T-helper 1 cell treated with Interleukin-12 subunit alpha and Interleukin-12 subunit beta and Interleukin-4 antibody, amounts not matched to agents 30 μg/mL and 1 μg/mL, for 36 hours (primary cell): Measurements from ENCODE around the gene CKAP2.
"Not testable (repeated sequence)": the region's sequence is repeated elsewhere in the genome, so short reads cannot be mapped to it uniquely, and the experiment has no call there.

Experiments
- H3K27ac Mint-ChIP-seq: one replicate; pipeline ENCODE4 v1.8.0; 2021; ENCODE audit warnings: mild to moderate bottlenecking, mixed read lengths
- H3K27me3 Mint-ChIP-seq: one replicate; pipeline ENCODE4 v1.8.0; 2021; ENCODE audit warnings: low read depth, mixed read lengths
- H3K36me3 Mint-ChIP-seq: one replicate; pipeline ENCODE4 v1.8.0; 2021; ENCODE audit warnings: low read depth, mixed read lengths
- H3K4me1 Mint-ChIP-seq: one replicate; pipeline ENCODE4 v1.8.0; 2021; ENCODE audit warnings: low read depth, mixed read lengths
- H3K4me3 Mint-ChIP-seq: one replicate; pipeline ENCODE4 v1.8.0; 2021; ENCODE audit warnings: mild to moderate bottlenecking, moderate library complexity, mixed read lengths
- H3K9me3 Mint-ChIP-seq: one replicate; pipeline ENCODE4 v1.8.0; 2021; ENCODE audit warnings: mixed read lengths

The CKAP2 gene

GRCh38 chr13:52446265-52446664 is 9.0 kb upstream of the CKAP2 start:
- Mint-ChIP-seq H3K4me1 (peaks cover 22% of the 10 kb centered on the region), H3K27ac (no peak overlapping the region), H3K36me3 (peaks cover 4% of the 10 kb centered on the region), H3K9me3 (no peaks in the 10 kb centered on the region), H3K27me3 (no peaks in the 10 kb centered on the region), H3K4me3 (no peak overlapping the region)

GRCh38 chr13:52447354-52447753 is 7.9 kb upstream of the CKAP2 start:
- no peak overlapping the region for H3K27ac Mint-ChIP-seq
- H3K27me3 Mint-ChIP-seq, result peaks cover 3% of the 10 kb centered on the region
- peaks cover 4% of the 10 kb centered on the region for H3K36me3 Mint-ChIP-seq
- no peaks in the 10 kb centered on the region for H3K9me3 Mint-ChIP-seq
- H3K4me3 Mint-ChIP-seq, result no peak overlapping the region
- H3K4me1 Mint-ChIP-seq, result peaks cover 22% of the 10 kb centered on the region

- Mint-ChIP-seq H3K27ac (no peak overlapping the region), H3K27me3 (peaks cover 3% of the 10 kb centered on the region), H3K4me3 (no peak overlapping the region), H3K4me1 (peaks cover 22% of the 10 kb centered on the region), H3K36me3 (peaks cover 4% of the 10 kb centered on the region), H3K9me3 (no peaks in the 10 kb centered on the region)
Observed at GRCh38 chr13:52447815-52448552, 7.3 kb upstream of the CKAP2 start.

- Mint-ChIP-seq H3K9me3 (no peaks in the 10 kb centered on the region), H3K4me1 (peaks cover 31% of the 10 kb centered on the region), H3K27ac (peak overlapping the region; percentile 73), H3K4me3 (peak overlapping the region; percentile 89), H3K27me3 (peaks cover 3% of the 10 kb centered on the region), H3K36me3 (peaks cover 4% of the 10 kb centered on the region)
Observed at GRCh38 chr13:52449331-52450011, 5.8 kb upstream of the CKAP2 start.

- Mint-ChIP-seq H3K9me3 (no peaks in the 10 kb centered on the region), H3K27ac (peak within 1 kb of the TSS; percentile 85), H3K4me1 (peaks cover 35% of the 10 kb centered on the region), H3K36me3 (peaks cover 4% of the 10 kb centered on the region), H3K27me3 (peaks cover 3% of the 10 kb centered on the region), H3K4me3 (peak within 1 kb of the TSS; percentile 89)
Observed at GRCh38 chr13:52450012-52450792, 5.1 kb upstream of the CKAP2 start, which contains the start of gene VPS36. VPS36 (minus strand) TSS chr13:52450634; CDS start chr13:52450594, 40 bp downstream.

- H3K27me3 Mint-ChIP-seq, result peaks cover 3% of the 10 kb centered on the region
- peak overlapping the region; percentile 68 for H3K27ac Mint-ChIP-seq
- peaks cover 4% of the 10 kb centered on the region for H3K36me3 Mint-ChIP-seq
- H3K9me3 Mint-ChIP-seq, result no peaks in the 10 kb centered on the region
- peaks cover 35% of the 10 kb centered on the region for H3K4me1 Mint-ChIP-seq
- H3K4me3 Mint-ChIP-seq, result peak overlapping the region; percentile 81
Observed at GRCh38 chr13:52450793-52451116, 4.5 kb upstream of the CKAP2 start.

- peak overlapping the region; percentile 81 for H3K4me3 Mint-ChIP-seq
- no peaks in the 10 kb centered on the region for H3K9me3 Mint-ChIP-seq
- H3K4me1 Mint-ChIP-seq, result peaks cover 38% of the 10 kb centered on the region
- peaks cover 3% of the 10 kb centered on the region for H3K27me3 Mint-ChIP-seq
- H3K27ac Mint-ChIP-seq, result peak overlapping the region; percentile 68
- peaks cover 8% of the 10 kb centered on the region for H3K36me3 Mint-ChIP-seq
Observed at GRCh38 chr13:52451135-52451804, 4.0 kb upstream of the CKAP2 start.

- Mint-ChIP-seq H3K27ac (no peak overlapping the region), H3K4me3 (no peak overlapping the region), H3K9me3 (no peaks in the 10 kb centered on the region), H3K4me1 (peaks cover 47% of the 10 kb centered on the region), H3K36me3 (peaks cover 10% of the 10 kb centered on the region), H3K27me3 (peaks cover 3% of the 10 kb centered on the region)
Observed at GRCh38 chr13:52452470-52452869, 2.8 kb upstream of the CKAP2 start.

GRCh38 chr13:52454459-52454819 is 839 bp upstream of the CKAP2 start:
- H3K27me3 Mint-ChIP-seq, result peaks cover 3% of the 10 kb centered on the region
- H3K9me3 Mint-ChIP-seq, result no peaks in the 10 kb centered on the region
- peak overlapping the region; percentile 93 for H3K4me3 Mint-ChIP-seq
- peak overlapping the region; percentile 88 for H3K27ac Mint-ChIP-seq
- peaks cover 12% of the 10 kb centered on the region for H3K36me3 Mint-ChIP-seq
- H3K4me1 Mint-ChIP-seq, result peaks cover 41% of the 10 kb centered on the region

- Mint-ChIP-seq H3K4me3 (peak overlapping the region; percentile 93), H3K4me1 (peaks cover 40% of the 10 kb centered on the region), H3K36me3 (peaks cover 11% of the 10 kb centered on the region), H3K9me3 (no peaks in the 10 kb centered on the region), H3K27ac (peak overlapping the region; percentile 84), H3K27me3 (peaks cover 3% of the 10 kb centered on the region)
Observed at GRCh38 chr13:52455677-52456041, 381 bp downstream of the CKAP2 start.

GRCh38 chr13:52459668-52460067 is 4.4 kb downstream of the CKAP2 start:
- H3K27me3 Mint-ChIP-seq, result no peaks in the 10 kb centered on the region
- peaks cover 46% of the 10 kb centered on the region for H3K4me1 Mint-ChIP-seq
- no peaks in the 10 kb centered on the region for H3K9me3 Mint-ChIP-seq
- H3K27ac Mint-ChIP-seq, result no peak overlapping the region
- no peak overlapping the region for H3K4me3 Mint-ChIP-seq
- H3K36me3 Mint-ChIP-seq, result peaks cover 30% of the 10 kb centered on the region

GRCh38 chr13:52461265-52461664 is 6.0 kb downstream of the CKAP2 start:
- Mint-ChIP-seq H3K4me3 (peak overlapping the region; percentile 60), H3K36me3 (peaks cover 35% of the 10 kb centered on the region), H3K27me3 (no peaks in the 10 kb centered on the region), H3K27ac (peak overlapping the region; percentile 63), H3K4me1 (peaks cover 41% of the 10 kb centered on the region), H3K9me3 (no peaks in the 10 kb centered on the region)

GRCh38 chr13:52463526-52463925 is 8.2 kb downstream of the CKAP2 start:
- H3K4me1 Mint-ChIP-seq, result peaks cover 26% of the 10 kb centered on the region
- peak overlapping the region; percentile 42 for H3K4me3 Mint-ChIP-seq
- H3K27ac Mint-ChIP-seq, result peak overlapping the region; percentile 64
- H3K36me3 Mint-ChIP-seq, result peaks cover 48% of the 10 kb centered on the region
- H3K27me3 Mint-ChIP-seq, result no peaks in the 10 kb centered on the region
- H3K9me3 Mint-ChIP-seq, result peaks cover 2% of the 10 kb centered on the region

- H3K4me3 Mint-ChIP-seq, result not testable (repeated sequence)
- peaks cover 62% of the 10 kb centered on the region for H3K36me3 Mint-ChIP-seq
Observed at GRCh38 chr13:52468487-52468886, 13.2 kb downstream of the CKAP2 start.

More at GRCh38 chr13:52468487-52468886, 13.2 kb downstream of the CKAP2 start:
- H3K27me3 Mint-ChIP-seq, H3K9me3 Mint-ChIP-seq, H3K27ac Mint-ChIP-seq: not testable (repeated sequence)
- H3K4me1 Mint-ChIP-seq, result peaks cover 12% of the 10 kb centered on the region
